ENCODE data around the gene MCC.

Gene MCC

GRCh38 chr5:112977440-112977861, 510.8 kb downstream of the MCC start:
- DNase-seq (ENCODE audit: low read depth in 2 of 2) = no peak

GRCh38 chr5:112976432-112977309, 511.6 kb downstream of the MCC start, which contains the start of gene DCP2:
TSS of gene DCP2 (plus strand) at chr5:112976798. CDS start at chr5:112976934, 136 bp downstream.
- peak; percentile 80 to 84 for DNase-seq (ENCODE audit: low read depth in 2 of 2)

GRCh38 chr5:112975721-112976431, 512.4 kb downstream of the MCC start:
- no peak for DNase-seq (ENCODE audit: low read depth in 2 of 2)

- no peak for DNase-seq (ENCODE audit: low read depth in 2 of 2)
These were observed 513.4 kb downstream of the MCC start for GRCh38 chr5:112974901-112975300.

GRCh38 chr5:112973904-112974303, 514.3 kb downstream of the MCC start:
- DNase-seq (ENCODE audit: low read depth in 2 of 2) = no peak

- no peak for DNase-seq (ENCODE audit: low read depth in 2 of 2)
These were observed 515.2 kb downstream of the MCC start for GRCh38 chr5:112973036-112973435.

Measured in stimulated activated CD4-positive, alpha-beta T cell treated with anti-CD3 and anti-CD28 coated beads, Interleukin-1b, Interleukin-23, amount 100 ng/mL, for 1 hour (primary cell).